ENCODE data around the gene MAFG. TPM values are rescaled to one million over a fixed set of nuclear protein-coding genes. Genes with fewer than 3 reads are reported as not detected.

Gene MAFG
- total RNA-seq, 2 donors from 2014 or later: 19.6 to 35.2 TPM

GRCh38 chr17:81931189-81931556, 3.6 kb upstream of the MAFG start:
- Mint-ChIP-seq H3K27ac (no peak overlapping the region), H3K36me3 (peaks cover 6 to 7% of the 10 kb centered on the region in 2 donors), H3K9me3 (no peaks in the 10 kb centered on the region)
- ATAC-seq: no peak
- DNase-seq (ENCODE audit: low spot score in 2 of 2): no peak

GRCh38 chr17:81930142-81931125, 2.9 kb upstream of the MAFG start:
- H3K36me3 Mint-ChIP-seq: peaks cover 0 to 7% of the 10 kb centered on the region in 2 donors
- no peaks in the 10 kb centered on the region for H3K9me3 Mint-ChIP-seq
- no peak overlapping the region for H3K27ac Mint-ChIP-seq
- no peak for ATAC-seq
- no peak for DNase-seq (ENCODE audit: low spot score in 2 of 2)

- Mint-ChIP-seq H3K27ac (no peak overlapping the region), H3K36me3 (peaks cover 0 to 7% of the 10 kb centered on the region in 2 donors), H3K9me3 (no peaks in the 10 kb centered on the region)
- no peak for DNase-seq (ENCODE audit: low spot score in 2 of 2)
- ATAC-seq: no peak
Observed at GRCh38 chr17:81929253-81930141, 2.0 kb upstream of the MAFG start.

GRCh38 chr17:81928544-81929252, 1.2 kb upstream of the MAFG start:
- Mint-ChIP-seq H3K27ac (peak overlapping the region in 1 of 2 donors; percentile 48), H3K9me3 (no peaks in the 10 kb centered on the region), H3K36me3 (peaks cover 0 to 2% of the 10 kb centered on the region in 2 donors)
- no peak for DNase-seq (ENCODE audit: low spot score in 2 of 2)
- ATAC-seq: no peak

- DNase-seq (ENCODE audit: low spot score in 2 of 2) (no peak), ATAC-seq (peak; percentile 10 to 30)
- Mint-ChIP-seq H3K9me3 (no peaks in the 10 kb centered on the region), H3K27ac (peak overlapping the region in 1 of 2 donors; percentile 89), H3K36me3 (no peaks in the 10 kb centered on the region)
Observed at GRCh38 chr17:81927152-81927652, 333 bp downstream of the MAFG start.

GRCh38 chr17:81926451-81927151, 934 bp downstream of the MAFG start:
- Mint-ChIP-seq H3K36me3 (no peaks in the 10 kb centered on the region), H3K9me3 (no peaks in the 10 kb centered on the region), H3K27ac (peak overlapping the region; percentile 89 to 96)
- ATAC-seq (peak; percentile 42 to 64), DNase-seq (ENCODE audit: low spot score in 2 of 2) (peak; percentile 54 to 90)

GRCh38 chr17:81925860-81926450, 1.6 kb downstream of the MAFG start:
- peak overlapping the region; percentile 89 to 96 for H3K27ac Mint-ChIP-seq
- ATAC-seq (no peak), DNase-seq (ENCODE audit: low spot score in 2 of 2) (no peak)
- H3K36me3 Mint-ChIP-seq: no peaks in the 10 kb centered on the region
- no peaks in the 10 kb centered on the region for H3K9me3 Mint-ChIP-seq

GRCh38 chr17:81924557-81925532, 2.7 kb downstream of the MAFG start:
- Mint-ChIP-seq H3K27ac (peak overlapping the region in 1 of 2 donors; percentile 89), H3K36me3 (no peaks in the 10 kb centered on the region), H3K9me3 (no peaks in the 10 kb centered on the region)
- DNase-seq (ENCODE audit: low spot score in 2 of 2): no peak
- ATAC-seq: no peak

GRCh38 chr17:81923302-81924260, 4.0 kb downstream of the MAFG start:
- no peaks in the 10 kb centered on the region for H3K9me3 Mint-ChIP-seq
- H3K36me3 Mint-ChIP-seq: no peaks in the 10 kb centered on the region
- peak overlapping the region; percentile 35 to 50 for H3K27ac Mint-ChIP-seq
- DNase-seq (ENCODE audit: low spot score in 2 of 2): no peak
- ATAC-seq: no peak

- Mint-ChIP-seq H3K36me3 (no peaks in the 10 kb centered on the region), H3K27ac (no peak overlapping the region), H3K9me3 (no peaks in the 10 kb centered on the region)
- no peak for ATAC-seq
- DNase-seq (ENCODE audit: low spot score in 2 of 2): no peak
Observed at GRCh38 chr17:81922566-81923301, 4.8 kb downstream of the MAFG start.

GRCh38 chr17:81921996-81922565, 5.5 kb downstream of the MAFG start:
- ATAC-seq (no peak), DNase-seq (ENCODE audit: low spot score in 2 of 2) (no peak)
- H3K27ac Mint-ChIP-seq: peak overlapping the region in 1 of 2 donors; percentile 7
- H3K36me3 Mint-ChIP-seq: peaks cover 0 to 4% of the 10 kb centered on the region in 2 donors
- H3K9me3 Mint-ChIP-seq: no peaks in the 10 kb centered on the region

- Mint-ChIP-seq H3K36me3 (peaks cover 0 to 8% of the 10 kb centered on the region in 2 donors), H3K27ac (no peak overlapping the region), H3K9me3 (no peaks in the 10 kb centered on the region)
- ATAC-seq: no peak
- no peak for DNase-seq (ENCODE audit: low spot score in 2 of 2)
Observed at GRCh38 chr17:81921537-81921862, 6.0 kb downstream of the MAFG start.
